ENCODE measurements around the gene KIF23. TPM values are rescaled to one million over a fixed set of nuclear protein-coding genes. Genes with fewer than 3 reads are reported as not detected.

KIF23 gene
- total and polyA plus RNA-seq, 8 donors = 2.1 to 26.3 (median 8.7) TPM

GRCh38 chr15:69457304-69458280 lies 43.4 kb downstream of the KIF23 start:
- no peak for DNase-seq
- H3K4me3 ChIP-seq = no peak overlapping the region
- H3K36me3 ChIP-seq = peaks cover 9 to 37% (median 35%) of the 10 kb centered on the region in 4 donors
- H3K9me3 ChIP-seq = no peaks in the 10 kb centered on the region
- peaks cover 29 to 76% (median 53%) of the 10 kb centered on the region in 4 donors for H3K4me1 ChIP-seq
- no peaks in the 10 kb centered on the region for H3K27me3 ChIP-seq
- peak in 1 of 3 donors; percentile 18 for TF ChIP-seq POLR2AphosphoS5 (IDR thresholded peaks at IDR 0.05)
- no peak for TF ChIP-seq POLR2A (IDR thresholded peaks at IDR 0.05)
- 69 to 77% (median 71%) methylated on average over 8 of the region's 8 CpGs for WGBS, 5 donors
- intact Hi-C loops (cut with DNase I; ENCODE audit: low total_unique reads) = no loop called here
- H3K27ac ChIP-seq = no peak overlapping the region

GRCh38 chr15:69459066-69459465 lies 44.9 kb downstream of the KIF23 start:
- H3K27ac ChIP-seq = peak overlapping the region in 3 of 5 donors; percentile 14 to 47 (median 23)
- peaks cover 9 to 37% (median 35%) of the 10 kb centered on the region in 4 donors for H3K36me3 ChIP-seq
- H3K9me3 ChIP-seq = no peaks in the 10 kb centered on the region
- no peak overlapping the region for H3K4me3 ChIP-seq
- 29 to 68% (median 45%) methylated on average over 2 of the region's 2 CpGs for WGBS, 5 donors
- DNase-seq = peak in 1 of 2 donors; percentile 39
- intact Hi-C loops (cut with DNase I; ENCODE audit: low total_unique reads) = no loop called here
- peaks cover 26 to 74% (median 51%) of the 10 kb centered on the region in 4 donors for H3K4me1 ChIP-seq
- no peaks in the 10 kb centered on the region for H3K27me3 ChIP-seq
- TF ChIP-seq CTCF (IDR thresholded peaks at IDR 0.05) (no peak), EP300 (IDR thresholded peaks at IDR 0.05) (no peak), POLR2AphosphoS5 (IDR thresholded peaks at IDR 0.05) (no peak), POLR2A (IDR thresholded peaks at IDR 0.05) (no peak)

GRCh38 chr15:69460481-69460880 lies 46.3 kb downstream of the KIF23 start:
- no peak for TF ChIP-seq EP300 (IDR thresholded peaks at IDR 0.05)
- no peak for TF ChIP-seq POLR2AphosphoS5 (IDR thresholded peaks at IDR 0.05)
- TF ChIP-seq POLR2A (IDR thresholded peaks at IDR 0.05) = no peak
- no peak for TF ChIP-seq CTCF (IDR thresholded peaks at IDR 0.05)

GRCh38 chr15:69462030-69462492 lies 47.9 kb downstream of the KIF23 start:
- Histone ChIP-seq H3K27me3 (no peaks in the 10 kb centered on the region), H3K27ac (peak overlapping the region; percentile 82 to 96 (median 93)), H3K36me3 (peaks cover 0 to 10% (median 9%) of the 10 kb centered on the region in 4 donors), H3K4me1 (peaks cover 18 to 70% (median 45%) of the 10 kb centered on the region in 4 donors), H3K4me3 (peak overlapping the region; percentile 45 to 60 (median 56)), H3K9me3 (no peaks in the 10 kb centered on the region)
- DNase-seq = peak; percentile 52 to 60
- 62 to 75% (median 67%) methylated on average over 15 to 23 of the region's 23 CpGs for WGBS, 5 donors
- TF ChIP-seq POLR2A (IDR thresholded peaks at IDR 0.05) (no peak), POLR2AphosphoS5 (IDR thresholded peaks at IDR 0.05) (no peak), EP300 (IDR thresholded peaks at IDR 0.05) (no peak), CTCF (IDR thresholded peaks at IDR 0.05) (no peak)
- intact Hi-C loops (cut with DNase I; ENCODE audit: low total_unique reads) = no loop called here

More at GRCh38 chr15:69460481-69460880, 46.3 kb downstream of the KIF23 start:
- intact Hi-C loops (cut with DNase I; ENCODE audit: low total_unique reads) = no loop called here
- peaks cover 12 to 60% (median 40%) of the 10 kb centered on the region in 4 donors for H3K4me1 ChIP-seq
- H3K4me3 ChIP-seq = no peak overlapping the region
- no peaks in the 10 kb centered on the region for H3K9me3 ChIP-seq
- 18 to 48% (median 30%) methylated on average over 1 of the region's 1 CpG for WGBS, 5 donors
- peak overlapping the region in 1 of 5 donors; percentile 38 for H3K27ac ChIP-seq
- no peak for DNase-seq
- no peaks in the 10 kb centered on the region for H3K27me3 ChIP-seq
- peaks cover 9 to 25% (median 25%) of the 10 kb centered on the region in 4 donors for H3K36me3 ChIP-seq
